ENCODE data around the gene MMS19. TPM values are rescaled to one million over a fixed set of nuclear protein-coding genes. Genes with fewer than 3 reads are reported as not detected.
A peak's percentile ranks its signal among the peaks of the same experiment; 100 is the strongest.
"Not testable (repeated sequence)": the region's sequence is repeated elsewhere in the genome, so short reads cannot be mapped to it uniquely, and the experiment has no call there.

MMS19 gene
- total RNA-seq, 2 experiments from 2014 or later: 96.2 to 97.0 TPM

GRCh38 chr10:97534746-97535367 is 36.6 kb upstream of the MMS19 start:
- no peaks in the 10 kb centered on the region for H3K27me3 Mint-ChIP-seq
- no peak overlapping the region for H3K4me3 Mint-ChIP-seq
- H3K27ac Mint-ChIP-seq: no peak overlapping the region
- no peaks in the 10 kb centered on the region for H3K9me3 Mint-ChIP-seq
- H3K36me3 Mint-ChIP-seq: no peaks in the 10 kb centered on the region
- peak; percentile 36 for DNase-seq
- H3K4me1 Mint-ChIP-seq: no peaks in the 10 kb centered on the region

GRCh38 chr10:97533888-97534287 is 35.7 kb upstream of the MMS19 start:
- H3K4me3 Mint-ChIP-seq: no peak overlapping the region
- H3K4me1 Mint-ChIP-seq: no peaks in the 10 kb centered on the region
- no peak overlapping the region for H3K27ac Mint-ChIP-seq
- H3K9me3 Mint-ChIP-seq: no peaks in the 10 kb centered on the region
- H3K36me3 Mint-ChIP-seq: no peaks in the 10 kb centered on the region
- DNase-seq: no peak
- H3K27me3 Mint-ChIP-seq: no peaks in the 10 kb centered on the region

GRCh38 chr10:97532935-97533671 is 34.9 kb upstream of the MMS19 start:
- H3K27ac Mint-ChIP-seq: no peak overlapping the region
- H3K4me1 Mint-ChIP-seq: no peaks in the 10 kb centered on the region
- H3K4me3 Mint-ChIP-seq: no peak overlapping the region
- no peaks in the 10 kb centered on the region for H3K36me3 Mint-ChIP-seq
- H3K9me3 Mint-ChIP-seq: no peaks in the 10 kb centered on the region
- no peak for DNase-seq
- no peaks in the 10 kb centered on the region for H3K27me3 Mint-ChIP-seq

- no peak for DNase-seq
- Mint-ChIP-seq H3K9me3 (no peaks in the 10 kb centered on the region), H3K4me3 (no peak overlapping the region), H3K27me3 (no peaks in the 10 kb centered on the region), H3K27ac (no peak overlapping the region), H3K36me3 (no peaks in the 10 kb centered on the region), H3K4me1 (no peaks in the 10 kb centered on the region)
Observed at GRCh38 chr10:97531401-97531986, 33.3 kb upstream of the MMS19 start.

GRCh38 chr10:97529685-97530465 is 31.7 kb upstream of the MMS19 start:
- Mint-ChIP-seq H3K27ac (no peak overlapping the region), H3K9me3 (no peaks in the 10 kb centered on the region), H3K4me1 (no peaks in the 10 kb centered on the region), H3K4me3 (no peak overlapping the region), H3K36me3 (no peaks in the 10 kb centered on the region), H3K27me3 (no peaks in the 10 kb centered on the region)
- DNase-seq: no peak

DNA sequence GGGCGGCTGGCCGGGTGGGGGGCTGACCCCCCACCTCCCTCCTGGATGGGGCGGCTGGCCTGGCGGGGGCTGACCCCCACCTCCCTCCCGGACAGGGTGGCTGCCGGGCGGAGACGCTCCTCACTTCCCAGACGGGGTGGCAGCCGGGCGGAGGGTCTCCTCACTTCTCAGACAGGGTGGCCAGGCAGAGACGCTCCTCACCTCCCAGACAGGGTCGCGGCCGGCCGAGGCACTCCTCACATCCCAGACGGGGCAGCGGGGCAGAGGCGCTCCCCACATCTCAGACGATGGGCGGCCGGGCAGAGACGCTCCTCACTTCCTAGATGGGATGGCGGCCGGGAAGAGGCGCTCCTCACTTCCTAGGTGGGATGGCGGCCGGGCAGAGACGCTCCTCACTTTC is 30.7 kb upstream of the MMS19 start:
- H3K4me1 Mint-ChIP-seq, DNase-seq, H3K27me3 Mint-ChIP-seq, H3K4me3 Mint-ChIP-seq, H3K36me3 Mint-ChIP-seq, H3K9me3 Mint-ChIP-seq, H3K27ac Mint-ChIP-seq: not testable (repeated sequence)

GRCh38 chr10:97525683-97526110 is 27.5 kb upstream of the MMS19 start:
- Mint-ChIP-seq H3K4me1 (no peaks in the 10 kb centered on the region), H3K9me3 (no peaks in the 10 kb centered on the region), H3K27ac (no peak overlapping the region), H3K36me3 (no peaks in the 10 kb centered on the region), H3K27me3 (no peaks in the 10 kb centered on the region), H3K4me3 (no peak overlapping the region)
- DNase-seq: no peak

- no peaks in the 10 kb centered on the region for H3K4me1 Mint-ChIP-seq
- no peaks in the 10 kb centered on the region for H3K9me3 Mint-ChIP-seq
- H3K27me3 Mint-ChIP-seq: no peaks in the 10 kb centered on the region
- no peaks in the 10 kb centered on the region for H3K36me3 Mint-ChIP-seq
- no peak overlapping the region for H3K27ac Mint-ChIP-seq
- no peak for DNase-seq
- H3K4me3 Mint-ChIP-seq: no peak overlapping the region
Observed at GRCh38 chr10:97525086-97525485, 26.9 kb upstream of the MMS19 start.

DNA sequence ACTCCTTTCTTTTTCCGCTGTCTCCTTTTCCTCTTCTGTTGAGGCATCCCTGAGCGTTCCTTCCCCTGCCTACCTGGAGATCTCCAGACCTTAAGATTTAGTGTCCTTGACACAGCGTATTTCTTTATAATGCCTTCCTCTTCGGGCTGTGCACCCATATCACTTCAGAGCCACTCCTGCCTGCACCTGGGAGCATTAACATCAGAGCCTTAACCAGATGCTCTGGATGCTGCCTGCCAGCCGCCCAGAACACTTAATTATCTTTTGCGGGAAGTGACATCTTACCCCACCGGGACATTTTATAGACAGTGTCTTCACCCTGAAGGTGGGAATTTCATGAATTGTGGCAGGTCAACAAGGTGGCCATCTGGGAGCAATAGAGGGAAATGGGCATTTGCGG is 24.7 kb upstream of the MMS19 start:
- Mint-ChIP-seq H3K27ac (no peak overlapping the region), H3K9me3 (no peaks in the 10 kb centered on the region), H3K36me3 (no peaks in the 10 kb centered on the region), H3K4me3 (no peak overlapping the region), H3K27me3 (no peaks in the 10 kb centered on the region), H3K4me1 (no peaks in the 10 kb centered on the region)
- DNase-seq: no peak

- no peak for DNase-seq
- no peaks in the 10 kb centered on the region for H3K9me3 Mint-ChIP-seq
- H3K27ac Mint-ChIP-seq: no peak overlapping the region
- no peak overlapping the region for H3K4me3 Mint-ChIP-seq
- H3K4me1 Mint-ChIP-seq: no peaks in the 10 kb centered on the region
- H3K36me3 Mint-ChIP-seq: no peaks in the 10 kb centered on the region
- H3K27me3 Mint-ChIP-seq: no peaks in the 10 kb centered on the region
Observed at GRCh38 chr10:97522071-97522470, 23.8 kb upstream of the MMS19 start.

- no peak for DNase-seq
- Mint-ChIP-seq H3K27ac (no peak overlapping the region), H3K36me3 (no peaks in the 10 kb centered on the region), H3K27me3 (no peaks in the 10 kb centered on the region), H3K4me3 (no peak overlapping the region), H3K4me1 (no peaks in the 10 kb centered on the region), H3K9me3 (no peaks in the 10 kb centered on the region)
Observed at GRCh38 chr10:97520978-97521761, 22.9 kb upstream of the MMS19 start.

DNA sequence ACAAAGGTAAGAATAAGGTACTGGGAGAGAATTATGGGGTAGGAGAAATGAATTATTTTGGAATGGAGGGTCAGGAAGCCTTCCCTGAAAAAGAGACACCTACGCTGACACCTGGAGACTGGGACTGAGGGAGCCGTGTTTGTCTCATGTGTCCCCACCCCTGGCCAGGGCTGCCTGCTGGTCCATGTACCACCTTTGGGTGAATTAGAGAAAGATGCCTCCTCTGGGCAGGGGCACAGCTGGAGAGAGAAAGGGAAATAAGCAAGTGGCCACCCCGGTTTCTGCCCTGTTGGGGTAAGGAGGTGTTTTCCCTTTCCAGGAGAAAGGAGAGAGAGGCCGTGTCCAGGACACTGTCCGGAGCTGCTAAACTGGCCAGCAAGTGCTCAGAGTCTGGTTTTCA is 22.3 kb upstream of the MMS19 start:
- Mint-ChIP-seq H3K4me3 (no peak overlapping the region), H3K36me3 (no peaks in the 10 kb centered on the region), H3K27ac (no peak overlapping the region), H3K9me3 (no peaks in the 10 kb centered on the region), H3K27me3 (no peaks in the 10 kb centered on the region), H3K4me1 (no peaks in the 10 kb centered on the region)
- DNase-seq: no peak

- no peaks in the 10 kb centered on the region for H3K36me3 Mint-ChIP-seq
- H3K4me3 Mint-ChIP-seq: no peak overlapping the region
- H3K4me1 Mint-ChIP-seq: no peaks in the 10 kb centered on the region
- no peak overlapping the region for H3K27ac Mint-ChIP-seq
- no peak for DNase-seq
- H3K9me3 Mint-ChIP-seq: no peaks in the 10 kb centered on the region
- H3K27me3 Mint-ChIP-seq: no peaks in the 10 kb centered on the region
Observed at GRCh38 chr10:97519342-97519741, 21.1 kb upstream of the MMS19 start.

DNA sequence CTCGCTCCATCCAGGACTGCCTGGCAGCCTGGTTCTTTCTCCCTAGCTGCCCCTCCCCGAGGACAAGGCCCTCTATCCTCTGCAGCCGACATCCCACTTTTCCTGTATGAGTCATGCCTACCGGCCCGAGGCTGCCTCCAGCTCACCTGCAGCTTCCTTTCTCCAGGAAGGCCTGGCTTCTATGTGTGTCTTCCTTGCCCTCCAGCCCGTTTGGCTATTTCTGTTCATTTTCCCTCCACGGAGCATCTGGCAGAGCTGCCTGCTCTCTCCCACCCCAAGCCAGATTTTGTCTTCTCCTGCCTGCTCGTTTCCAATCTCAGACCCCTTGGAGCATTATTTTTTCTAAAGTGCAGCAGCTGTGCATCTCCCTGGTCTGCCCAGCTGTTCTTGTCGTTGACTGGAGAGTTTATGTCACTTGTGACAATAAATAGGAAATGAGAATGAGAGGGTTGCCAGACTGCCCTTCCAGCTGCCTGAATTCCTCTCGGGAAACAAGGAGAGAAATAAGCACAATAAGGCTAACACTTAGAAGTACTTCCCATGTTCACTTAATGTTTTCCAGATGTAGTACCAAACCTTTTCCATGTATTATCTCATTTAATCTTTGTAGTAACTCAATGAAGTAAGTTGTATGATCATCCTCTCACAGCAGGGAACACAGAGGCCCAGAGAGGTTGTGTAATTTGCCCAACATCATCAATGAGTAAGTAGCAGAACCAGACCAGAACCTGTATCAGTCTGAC is 20.2 kb upstream of the MMS19 start:
- no peaks in the 10 kb centered on the region for H3K36me3 Mint-ChIP-seq
- H3K27ac Mint-ChIP-seq: no peak overlapping the region
- no peaks in the 10 kb centered on the region for H3K9me3 Mint-ChIP-seq
- DNase-seq: no peak
- no peaks in the 10 kb centered on the region for H3K27me3 Mint-ChIP-seq
- no peak overlapping the region for H3K4me3 Mint-ChIP-seq
- H3K4me1 Mint-ChIP-seq: no peaks in the 10 kb centered on the region
